GM23338 (cell line): Measurements from ENCODE around the gene BCR. TPM values are rescaled to one million over a fixed set of nuclear protein-coding genes. Genes with fewer than 3 reads are reported as not detected.
A peak's percentile ranks its signal among the peaks of the same experiment; 100 is the strongest.

Experiments
- ATAC-seq: fragments of 200-7000 bp; cut with Tn5 transposase; 3 replicates; pipeline ENCODE4 v1.9.1; 2020
- DNase-seq: peaks from one replicate; pipeline ENCODE4 v3.0.0-alpha.2; 2015; ENCODE audit warnings: low spot score
- H2AFZ ChIP-seq: fragments of 200-600 bp; sonication (generic); 2 replicates; pipeline ENCODE4 v1.8.0; 2016; ENCODE audit warnings: antibody characterized with exemption, mild to moderate bottlenecking, moderate library complexity
- H3F3A ChIP-seq: fragments of 200-600 bp; sonication (generic); replicated peaks from 2 replicates; pipeline ENCODE4 v1.8.0; 2017; ENCODE audit warnings: antibody characterized with exemption, mixed run types, low read depth
- H3K27ac ChIP-seq: fragments of 200-600 bp; sonication (generic); 2 replicates; pipeline ENCODE4 v1.6.1; 2016; ENCODE audit warnings: low read depth
- H3K27me3 ChIP-seq: fragments of 200-600 bp; sonication (generic); 2 replicates; pipeline ENCODE4 v1.8.0; 2016; ENCODE audit warnings: mild to moderate bottlenecking, mixed run types, moderate library complexity; ENCODE audit not compliant: insufficient read depth
- H3K36me3 ChIP-seq: fragments of 200-600 bp; sonication (generic); 2 replicates; pipeline ENCODE4 v1.8.0; 2016; ENCODE audit warnings: mild to moderate bottlenecking; ENCODE audit not compliant: insufficient read depth
- H3K4me1 ChIP-seq: fragments of 200-600 bp; sonication (generic); 2 replicates; pipeline ENCODE4 v1.8.0; 2016; ENCODE audit warnings: mild to moderate bottlenecking, moderate library complexity; ENCODE audit not compliant: insufficient read depth
- H3K4me2 ChIP-seq: fragments of 200-600 bp; sonication (generic); 2 replicates; pipeline ENCODE4 v1.7.1; 2017; ENCODE audit warnings: mixed run types
- H3K4me3 ChIP-seq: fragments of 200-600 bp; sonication (generic); 2 replicates; pipeline ENCODE4 v1.6.1; 2016; ENCODE audit warnings: mixed run types
- H3K79me2 ChIP-seq: fragments of 200-600 bp; sonication (generic); replicated peaks from 2 replicates; pipeline ENCODE4 v1.8.0; 2017; ENCODE audit warnings: mild to moderate bottlenecking; ENCODE audit not compliant: insufficient read depth
- H3K9me2 ChIP-seq: fragments of 200-600 bp; sonication (generic); 2 replicates; pipeline ENCODE4 v1.8.0; 2017; ENCODE audit not compliant: insufficient read depth
- H4K20me1 ChIP-seq: fragments of 200-600 bp; sonication (generic); replicated peaks from 2 replicates; pipeline ENCODE4 v1.8.0; 2017; ENCODE audit warnings: mild to moderate bottlenecking; ENCODE audit not compliant: insufficient read depth
- H3K27ac Mint-ChIP-seq: 2 replicates; pipeline ENCODE4 v1.8.0; 2020; ENCODE audit warnings: inconsistent platforms, mild to moderate bottlenecking, moderate library complexity, mixed read lengths
- H3K27me3 Mint-ChIP-seq: 3 replicates; pipeline ENCODE4 v1.8.0; 2022; ENCODE audit warnings: low read depth, mild to moderate bottlenecking, moderate library complexity, mixed read lengths, inconsistent platforms; ENCODE audit not compliant: insufficient read depth, poor library complexity
- H3K36me3 Mint-ChIP-seq: 3 replicates; pipeline ENCODE4 v1.8.0; 2021; ENCODE audit warnings: low read depth, mild to moderate bottlenecking, inconsistent platforms, moderate library complexity, mixed read lengths
- H3K4me1 Mint-ChIP-seq: 3 replicates; pipeline ENCODE4 v1.8.0; 2020; ENCODE audit warnings: mild to moderate bottlenecking, inconsistent platforms, mixed read lengths
- H3K4me3 Mint-ChIP-seq: 3 replicates; pipeline ENCODE4 v1.8.0; 2021; ENCODE audit warnings: moderate library complexity, mild to moderate bottlenecking, inconsistent platforms, mixed read lengths
- H3K9me3 Mint-ChIP-seq: 3 replicates; pipeline ENCODE4 v1.8.0; 2020; ENCODE audit warnings: moderate library complexity, mild to moderate bottlenecking, inconsistent platforms, mixed read lengths
- CTCF ChIP-seq, 2 experiments: fragments of 200-600 bp in 1 of 2; sonication (generic) in 1 of 2; conservative IDR thresholded peaks; 2 replicates each; pipeline versions ENCODE4 v1.5.1 to v1.6.1; 2016 to 2017; ENCODE audit warnings: antibody characterized with exemption in 2 of 2, low read depth in 2 of 2, mild to moderate bottlenecking in 2 of 2, moderate library complexity in 1 of 2
- ZNF462 ChIP-seq: fragments of 250-450 bp; sonication (Bioruptor Pico); IDR thresholded peaks from 2 replicates; pipeline ENCODE4 v1.5.0; 2020; ENCODE audit warnings: mild to moderate bottlenecking, moderate library complexity
- polyA plus RNA-seq: library from polyadenylated mRNA; unstranded; fragments of >200 nt; fragmentation: Nextera tagmentation; extraction: Ambion mirVana; gene quantifications from 2 replicates; pipeline ENCODE4 v1.2.1, GENCODE V29; 2016
- total RNA-seq: library from RNA; depleted of rRNA; stranded (reverse); fragments of >200 nt; shearing (Covaris generic); gene quantifications from 2 replicates; pipeline ENCODE4 v1.2.3, GENCODE V29; 2014

BCR gene
- total and polyA plus RNA-seq, 2 experiments from 2014 or later: 17.7 to 121 TPM

- H3K4me3 ChIP-seq: no peak overlapping the region
- no peaks in the 10 kb centered on the region for H3K27me3 ChIP-seq
- H4K20me1 ChIP-seq: peaks cover 6% of the 10 kb centered on the region; the same call in 1 of the 2 replicates
- peak; percentile 92 for ATAC-seq
- H3K9me2 ChIP-seq: no peaks in the 10 kb centered on the region
- H2AFZ ChIP-seq: no peak overlapping the region
- DNase-seq: peak; percentile 93
- Mint-ChIP-seq H3K27ac (peak overlapping the region; percentile 44; the same call in 1 of the 2 replicates), H3K27me3 (peaks cover 16% of the 10 kb centered on the region), H3K9me3 (no peaks in the 10 kb centered on the region; the same call in 2 of the 3 replicates), H3K36me3 (peaks cover 38% of the 10 kb centered on the region), H3K4me1 (0 out of 3 replicates have a peak, but pooled peaks cover 4% of the 10 kb centered on the region), H3K4me3 (no peak overlapping the region)
- H3K27ac ChIP-seq: 0 out of 2 replicates have a peak overlapping the region, but pooled peaks have one; percentile 50
- no peak overlapping the region for H3K4me2 ChIP-seq
- H3K79me2 ChIP-seq: no peaks in the 10 kb centered on the region
- peak; percentile 76 to 95 for TF ChIP-seq CTCF (conservative IDR thresholded peaks at IDR 0.05; ENCODE audit: low read depth in 2 of 2)
- no peak for TF ChIP-seq ZNF462
- peaks cover 4% of the 10 kb centered on the region for H3K36me3 ChIP-seq
- no peaks in the 10 kb centered on the region for H3F3A ChIP-seq
- H3K4me1 ChIP-seq: no peaks in the 10 kb centered on the region
Measured at GRCh38 chr22:23281406-23282088, 101.2 kb downstream of the BCR start.
